Measurements from ENCODE around the gene SLC38A8.
A peak's percentile ranks its signal among the peaks of the same experiment; 100 is the strongest.

Gene SLC38A8

DNA sequence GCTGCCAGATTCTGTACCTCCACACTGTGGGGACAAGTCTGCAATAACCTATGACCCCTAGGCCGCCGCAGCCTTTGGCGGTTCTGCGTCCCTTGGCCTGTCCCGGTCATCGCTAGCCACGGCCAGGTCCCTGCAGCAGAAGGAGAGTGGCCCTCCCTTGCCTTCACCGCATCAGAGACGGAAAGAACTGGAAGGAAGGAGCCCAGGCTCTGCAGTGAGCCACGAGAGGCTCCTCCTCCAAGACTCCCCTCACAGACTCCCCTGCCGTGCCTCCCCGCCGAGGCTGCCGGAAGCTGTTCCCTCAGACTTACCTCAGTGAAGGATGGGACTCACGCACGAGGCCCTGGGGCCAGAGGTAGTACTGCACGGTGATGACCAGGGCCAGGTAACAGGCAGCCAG lies 11.0 kb downstream of the SLC38A8 start:
- no peak for DNase-seq (ENCODE audit: low spot score)

DNA sequence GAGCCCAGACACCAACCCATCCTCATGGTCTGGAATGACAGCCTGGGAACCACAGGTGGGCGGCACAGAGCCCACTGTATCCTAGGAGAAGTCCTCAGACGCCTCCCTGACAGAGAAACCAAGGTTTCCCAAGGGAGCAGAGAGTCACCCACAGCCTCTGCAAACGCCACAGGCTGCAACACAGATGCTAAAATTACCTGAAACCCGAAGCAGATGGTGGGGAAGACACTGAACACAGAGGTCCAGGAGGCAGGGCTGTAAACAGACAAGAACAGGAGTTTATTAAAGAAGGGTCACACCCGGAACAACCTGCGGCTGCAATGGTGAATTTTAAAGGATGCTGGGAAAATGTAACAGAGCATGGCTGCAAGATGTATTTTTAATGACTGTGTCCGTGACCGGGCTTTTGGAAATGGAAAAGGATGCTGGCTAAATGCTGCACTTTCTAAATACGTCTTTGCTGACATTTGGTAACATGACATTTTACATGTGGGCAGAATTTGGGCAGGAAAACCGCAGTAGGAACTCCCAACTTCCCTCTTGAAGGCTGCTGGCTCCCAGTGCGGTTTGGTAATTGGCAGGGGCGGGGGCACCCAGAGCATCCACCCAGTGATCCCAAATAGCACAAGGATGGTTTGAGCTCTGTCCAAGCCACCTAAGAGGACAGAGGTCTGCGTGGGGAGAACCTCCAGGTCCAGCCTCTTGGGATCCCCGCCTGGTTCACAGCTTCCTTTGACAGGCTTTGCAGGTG lies 13.1 kb downstream of the SLC38A8 start:
- DNase-seq (ENCODE audit: low spot score), result no peak

- no peak for DNase-seq (ENCODE audit: low spot score)
Observed at GRCh38 chr16:84027625-84028024, 15.0 kb downstream of the SLC38A8 start.

DNA sequence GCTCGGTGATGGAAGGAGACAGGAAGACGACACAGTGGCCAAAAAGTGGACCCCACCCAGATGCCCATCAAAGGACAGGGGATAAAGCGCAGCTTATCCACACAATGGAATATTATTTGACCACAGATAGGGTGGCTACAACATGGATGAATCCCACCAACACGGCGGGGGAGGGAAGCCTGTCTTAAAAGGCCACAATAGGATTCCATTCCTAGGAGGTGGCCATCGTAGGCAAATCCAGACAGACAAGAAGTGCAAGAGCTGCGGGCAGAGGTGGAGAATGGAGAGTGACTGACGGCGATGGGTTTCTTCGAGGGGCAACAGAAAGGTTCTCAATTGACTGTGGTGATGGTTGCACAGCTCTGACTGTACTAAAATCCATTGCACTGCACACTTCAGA lies 16.0 kb downstream of the SLC38A8 start:
- DNase-seq (ENCODE audit: low spot score), result no peak

- DNase-seq (ENCODE audit: low spot score), result peak; percentile 68
Observed at GRCh38 chr16:84024854-84025253, 17.7 kb downstream of the SLC38A8 start.

- no peak for DNase-seq (ENCODE audit: low spot score)
Observed at GRCh38 chr16:84022644-84023043, 20.0 kb downstream of the SLC38A8 start.

DNA sequence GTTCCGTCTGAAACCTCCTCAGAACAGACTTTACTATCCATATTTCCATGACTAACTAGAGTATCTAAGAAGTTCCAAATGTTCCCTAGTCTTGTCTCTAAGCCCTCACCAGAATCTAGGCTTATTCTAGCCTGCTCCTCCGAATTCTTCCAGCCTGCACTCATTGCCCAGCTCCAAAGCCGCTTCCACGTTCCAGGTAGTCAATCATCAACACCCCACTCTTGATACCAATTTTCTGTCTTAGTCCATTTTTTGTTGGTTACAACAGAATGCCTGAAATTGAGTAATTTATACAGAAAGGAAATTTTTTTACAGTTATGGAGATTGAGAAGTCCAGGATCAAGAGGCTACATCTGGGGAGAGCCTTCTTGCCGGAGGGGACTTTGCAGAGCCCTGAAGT lies 21.1 kb downstream of the SLC38A8 start:
- DNase-seq (ENCODE audit: low spot score), result no peak

DNA sequence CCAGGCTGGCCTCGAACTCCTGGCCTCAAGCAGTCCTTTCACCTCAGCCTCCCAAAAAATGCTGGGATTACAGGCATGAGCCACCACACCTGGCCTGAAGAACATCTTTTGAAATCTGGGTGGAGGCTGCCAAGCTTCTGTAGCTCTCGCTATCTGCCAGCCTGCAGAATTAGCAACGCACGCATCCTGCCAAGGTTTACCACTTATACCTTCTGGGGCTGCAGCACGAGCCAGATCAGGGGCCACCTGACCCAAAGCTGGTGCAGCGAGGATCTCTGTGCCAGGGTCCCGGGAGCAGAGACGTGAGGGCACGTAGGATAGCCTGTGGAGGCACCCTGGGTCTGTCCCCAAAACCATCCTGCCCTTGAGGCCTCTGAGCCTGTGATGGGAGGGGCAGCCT lies 22.2 kb downstream of the SLC38A8 start:
- no peak for DNase-seq (ENCODE audit: low spot score)

- DNase-seq (ENCODE audit: low spot score), result no peak
Observed at GRCh38 chr16:84018710-84019109, 23.9 kb downstream of the SLC38A8 start.

DNA sequence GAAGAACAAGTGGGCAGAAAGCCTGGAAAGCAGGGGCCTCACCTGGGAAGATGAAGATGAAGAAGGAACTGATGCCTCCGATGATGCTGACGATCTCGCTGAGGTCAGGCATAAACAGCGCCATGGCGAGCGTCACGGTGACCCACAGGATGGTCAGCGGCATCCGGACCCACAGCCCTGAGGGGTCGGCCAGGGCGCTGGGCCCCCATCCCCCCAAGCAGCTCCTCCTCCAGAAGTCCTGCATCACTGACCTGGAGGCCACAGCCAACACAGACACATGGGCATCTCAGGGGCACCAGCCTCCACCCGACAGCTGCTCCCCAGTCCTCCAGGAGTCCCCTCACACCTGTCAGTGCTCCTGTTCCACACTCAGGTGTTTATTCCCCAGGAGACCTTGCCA lies 26.1 kb downstream of the SLC38A8 start:
- no peak for DNase-seq (ENCODE audit: low spot score)

DNA sequence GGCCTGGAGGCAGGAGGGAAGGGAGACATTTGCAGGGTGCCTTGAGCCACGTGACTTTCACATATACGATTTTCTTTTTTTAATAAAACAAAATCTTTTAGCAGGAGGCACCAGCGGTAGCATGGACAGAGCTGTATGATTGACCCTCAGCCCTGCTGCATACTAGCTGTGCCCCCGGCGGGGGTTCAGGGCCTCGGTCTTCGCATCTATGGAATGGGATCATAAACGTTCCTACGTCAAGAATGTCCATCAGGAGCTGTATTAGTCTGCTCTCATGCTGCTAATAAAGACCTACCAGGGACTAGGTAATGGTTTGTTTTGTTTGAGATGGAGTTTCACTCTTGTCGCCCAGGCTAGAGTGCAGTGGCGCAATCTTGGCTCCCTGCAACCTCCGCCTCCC lies 27.2 kb downstream of the SLC38A8 start:
- no peak for DNase-seq (ENCODE audit: low spot score)

- DNase-seq (ENCODE audit: low spot score), result no peak
Observed at GRCh38 chr16:84014570-84015327, 27.8 kb downstream of the SLC38A8 start.

- peak; percentile 44 for DNase-seq (ENCODE audit: low spot score)
Observed at GRCh38 chr16:84013787-84014569, 28.6 kb downstream of the SLC38A8 start.

GRCh38 chr16:84009282-84009681 lies 33.3 kb downstream of the SLC38A8 start:
- no peak for DNase-seq (ENCODE audit: low spot score)

DNA sequence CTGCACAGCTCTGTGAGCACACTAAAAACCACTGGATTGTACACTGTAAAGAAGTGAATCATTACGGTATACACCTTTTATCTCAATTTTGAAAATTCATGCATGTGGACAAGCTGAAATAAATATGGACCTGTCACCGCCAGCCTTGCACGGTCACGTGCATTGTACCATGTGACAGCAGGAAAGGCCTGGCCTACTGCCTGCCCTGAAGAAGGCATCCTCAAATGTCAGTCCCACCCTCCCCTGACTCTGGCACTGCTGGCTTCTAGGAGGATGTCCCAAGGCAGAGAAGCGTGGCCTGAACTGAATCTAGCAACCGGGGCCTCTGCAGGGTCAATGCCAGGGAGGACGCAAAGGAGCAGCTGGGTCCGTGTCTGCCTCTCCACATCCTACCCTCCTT lies 34.6 kb downstream of the SLC38A8 start:
- DNase-seq (ENCODE audit: low spot score), result no peak

DNA sequence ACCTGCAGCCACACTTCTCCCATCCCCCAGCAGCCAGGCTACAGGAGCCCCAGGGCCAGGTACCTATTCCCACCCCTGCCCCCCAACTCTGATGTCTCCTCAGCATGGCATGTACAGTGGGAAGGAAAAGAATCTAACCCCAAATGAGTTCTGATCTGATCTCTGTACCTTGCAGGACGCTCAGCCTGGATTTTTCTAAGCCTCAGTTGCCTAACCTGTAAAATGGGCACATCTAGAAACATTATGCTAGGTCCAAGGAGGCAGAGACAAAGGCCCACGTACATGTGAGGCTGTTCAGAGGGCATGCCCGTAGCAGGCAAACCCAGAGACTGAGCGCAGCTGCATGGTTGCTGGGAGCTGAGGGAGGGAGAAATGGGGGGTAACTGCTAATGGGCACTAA lies 35.1 kb downstream of the SLC38A8 start:
- no peak for DNase-seq (ENCODE audit: low spot score)

- DNase-seq (ENCODE audit: low spot score), result no peak
Observed at GRCh38 chr16:84005391-84005790, 37.2 kb downstream of the SLC38A8 start.

DNA sequence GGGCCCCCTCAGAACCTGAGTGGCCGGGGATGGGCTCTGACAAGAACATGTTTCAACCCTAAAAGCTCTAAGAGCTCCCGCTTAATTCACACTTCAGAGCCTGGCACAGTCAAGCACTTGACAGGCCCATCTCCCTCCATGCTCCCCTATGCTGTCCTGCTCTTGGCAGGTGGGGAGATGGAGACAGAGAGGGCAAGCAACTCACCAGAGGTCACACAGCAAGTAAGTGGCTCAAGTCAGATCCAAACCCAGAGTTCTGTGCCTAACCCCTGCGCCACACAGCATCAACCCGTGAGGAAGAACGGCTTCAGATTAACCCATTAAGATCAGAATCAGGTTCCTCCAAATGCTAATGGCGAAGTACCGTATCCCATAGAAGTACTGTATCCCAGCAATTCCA lies 38.2 kb downstream of the SLC38A8 start:
- DNase-seq (ENCODE audit: low spot score), result no peak

- DNase-seq (ENCODE audit: low spot score), result no peak
Observed at GRCh38 chr16:84003038-84003437, 39.6 kb downstream of the SLC38A8 start.

DNA sequence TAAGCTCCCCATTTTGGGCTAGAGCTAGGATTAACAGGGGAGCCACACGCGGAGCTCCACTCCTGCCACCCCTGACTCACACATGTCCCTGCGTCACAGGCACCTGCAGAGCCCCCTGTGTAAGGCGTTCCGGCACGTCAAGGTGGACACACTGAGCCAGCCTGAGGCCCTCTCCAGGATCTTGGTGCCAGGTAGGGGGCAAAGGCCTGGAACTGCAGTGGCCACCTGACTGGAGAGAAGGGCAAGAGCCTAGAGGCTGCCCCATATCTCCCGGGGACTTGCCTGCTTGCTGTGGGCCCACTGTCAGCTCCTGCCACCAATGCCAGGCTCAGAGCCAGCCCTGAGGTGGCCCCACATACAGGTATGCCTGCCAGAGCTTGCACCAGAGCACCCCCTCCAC lies 40.9 kb downstream of the SLC38A8 start:
- no peak for DNase-seq (ENCODE audit: low spot score)

- no peak for DNase-seq (ENCODE audit: low spot score)
Observed at GRCh38 chr16:84000989-84001642, 41.5 kb downstream of the SLC38A8 start.

DNA sequence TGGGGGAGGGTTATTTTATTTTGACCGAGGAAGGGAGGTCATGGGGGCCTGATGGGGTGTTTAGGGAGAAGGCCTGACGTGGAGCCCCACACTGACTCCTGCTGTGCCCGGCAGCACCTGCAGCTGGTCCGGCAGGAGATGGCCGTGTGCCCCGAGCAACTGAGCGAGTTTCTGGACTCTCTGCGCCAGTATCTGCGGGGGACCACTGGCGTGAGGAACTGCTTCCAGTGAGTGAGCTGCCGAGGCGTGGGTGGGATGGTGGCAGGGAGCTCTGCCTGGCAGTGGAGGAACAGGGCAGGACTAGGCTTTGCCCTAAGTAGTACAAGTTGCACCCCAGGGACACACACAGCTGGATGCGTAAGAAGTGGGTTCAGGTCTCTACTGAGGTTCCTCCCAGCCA lies 44.5 kb downstream of the SLC38A8 start:
- DNase-seq (ENCODE audit: low spot score), result no peak
